ENCODE measurements around the gene TAS2R19.

DNA sequence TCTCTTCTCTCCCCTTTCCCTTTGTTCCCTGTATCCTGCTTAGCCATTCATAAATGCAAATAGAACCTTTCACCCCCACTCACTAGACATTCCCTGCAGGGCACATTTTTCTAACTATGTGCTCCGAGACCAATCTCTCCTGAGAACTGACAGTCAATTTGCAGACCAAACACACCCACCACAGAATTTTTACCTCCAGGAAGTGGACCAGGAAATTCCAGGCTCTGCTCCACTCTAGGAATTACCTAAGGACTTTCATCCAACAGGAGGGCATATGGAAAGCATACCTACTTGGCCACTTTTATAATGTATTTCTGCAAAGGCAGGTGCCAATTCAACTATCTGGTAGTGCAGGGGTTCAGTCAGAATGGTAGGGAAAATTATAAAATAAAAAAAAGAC is 48.6 kb upstream of the TAS2R19 start:
- TF ChIP-seq, protein P1, sequence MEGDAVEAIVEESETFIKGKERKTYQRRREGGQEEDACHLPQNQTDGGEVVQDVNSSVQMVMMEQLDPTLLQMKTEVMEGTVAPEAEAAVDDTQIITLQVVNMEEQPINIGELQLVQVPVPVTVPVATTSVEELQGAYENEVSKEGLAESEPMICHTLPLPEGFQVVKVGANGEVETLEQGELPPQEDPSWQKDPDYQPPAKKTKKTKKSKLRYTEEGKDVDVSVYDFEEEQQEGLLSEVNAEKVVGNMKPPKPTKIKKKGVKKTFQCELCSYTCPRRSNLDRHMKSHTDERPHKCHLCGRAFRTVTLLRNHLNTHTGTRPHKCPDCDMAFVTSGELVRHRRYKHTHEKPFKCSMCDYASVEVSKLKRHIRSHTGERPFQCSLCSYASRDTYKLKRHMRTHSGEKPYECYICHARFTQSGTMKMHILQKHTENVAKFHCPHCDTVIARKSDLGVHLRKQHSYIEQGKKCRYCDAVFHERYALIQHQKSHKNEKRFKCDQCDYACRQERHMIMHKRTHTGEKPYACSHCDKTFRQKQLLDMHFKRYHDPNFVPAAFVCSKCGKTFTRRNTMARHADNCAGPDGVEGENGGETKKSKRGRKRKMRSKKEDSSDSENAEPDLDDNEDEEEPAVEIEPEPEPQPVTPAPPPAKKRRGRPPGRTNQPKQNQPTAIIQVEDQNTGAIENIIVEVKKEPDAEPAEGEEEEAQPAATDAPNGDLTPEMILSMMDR (IDR thresholded peaks at IDR 0.05), result no peak
- TF ChIP-seq, protein P2, sequence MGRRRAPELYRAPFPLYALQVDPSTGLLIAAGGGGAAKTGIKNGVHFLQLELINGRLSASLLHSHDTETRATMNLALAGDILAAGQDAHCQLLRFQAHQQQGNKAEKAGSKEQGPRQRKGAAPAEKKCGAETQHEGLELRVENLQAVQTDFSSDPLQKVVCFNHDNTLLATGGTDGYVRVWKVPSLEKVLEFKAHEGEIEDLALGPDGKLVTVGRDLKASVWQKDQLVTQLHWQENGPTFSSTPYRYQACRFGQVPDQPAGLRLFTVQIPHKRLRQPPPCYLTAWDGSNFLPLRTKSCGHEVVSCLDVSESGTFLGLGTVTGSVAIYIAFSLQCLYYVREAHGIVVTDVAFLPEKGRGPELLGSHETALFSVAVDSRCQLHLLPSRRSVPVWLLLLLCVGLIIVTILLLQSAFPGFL (CRISPR knock-in tag; IDR thresholded peaks at IDR 0.05; ENCODE audit: borderline replicate concordance), result no peak
- TF ChIP-seq, protein P3, sequence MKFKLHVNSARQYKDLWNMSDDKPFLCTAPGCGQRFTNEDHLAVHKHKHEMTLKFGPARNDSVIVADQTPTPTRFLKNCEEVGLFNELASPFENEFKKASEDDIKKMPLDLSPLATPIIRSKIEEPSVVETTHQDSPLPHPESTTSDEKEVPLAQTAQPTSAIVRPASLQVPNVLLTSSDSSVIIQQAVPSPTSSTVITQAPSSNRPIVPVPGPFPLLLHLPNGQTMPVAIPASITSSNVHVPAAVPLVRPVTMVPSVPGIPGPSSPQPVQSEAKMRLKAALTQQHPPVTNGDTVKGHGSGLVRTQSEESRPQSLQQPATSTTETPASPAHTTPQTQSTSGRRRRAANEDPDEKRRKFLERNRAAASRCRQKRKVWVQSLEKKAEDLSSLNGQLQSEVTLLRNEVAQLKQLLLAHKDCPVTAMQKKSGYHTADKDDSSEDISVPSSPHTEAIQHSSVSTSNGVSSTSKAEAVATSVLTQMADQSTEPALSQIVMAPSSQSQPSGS (CRISPR knock-in tag; IDR thresholded peaks at IDR 0.05; ENCODE audit: borderline replicate concordance, low read depth), result no peak
- TF ChIP-seq NFYB (CRISPR knock-in tag; conservative IDR thresholded peaks at IDR 0.05; ENCODE audit: low read depth), result no peak
- TF ChIP-seq ATF1 (CRISPR knock-in tag; IDR thresholded peaks at IDR 0.05), result no peak
- no peak for TF ChIP-seq ELF4 (CRISPR knock-in tag; IDR thresholded peaks at IDR 0.05; ENCODE audit: low read depth)
- TF ChIP-seq ZNF232 (CRISPR knock-in tag; IDR thresholded peaks at IDR 0.05), result no peak

Measured in WTC11 (cell line).